Mucosa of descending colon (tissue), 3 donors: ENCODE data around the gene SLC22A1. TPM values are rescaled to one million over a fixed set of nuclear protein-coding genes. Genes with fewer than 3 reads are reported as not detected.
A peak's percentile ranks its signal among the peaks of the same experiment; 100 is the strongest.

ENCODE experiments used
- ATAC-seq: fragments of 200-7000 bp; cut with Tn5 transposase; one replicate; pipeline ENCODE4 v1.9.1; 2020; ENCODE audit warnings: mild to moderate bottlenecking, moderate library complexity
- DNase-seq, 3 donors: peaks; one replicate each; pipeline ENCODE4 v3.0.0-alpha.2; 2020
- H3K36me3 ChIP-seq: fragments of 200-600 bp; one replicate; pipeline ENCODE4 v1.8.0; 2021; ENCODE audit warnings: low read depth, mild to moderate bottlenecking
- H3K4me1 ChIP-seq: fragments of 200-600 bp; one replicate; pipeline ENCODE4 v1.8.0; 2021; ENCODE audit warnings: low read depth, mild to moderate bottlenecking
- H3K4me3 ChIP-seq: fragments of 200-600 bp; one replicate; pipeline ENCODE4 v1.8.0; 2021; ENCODE audit warnings: mild to moderate bottlenecking
- H3K9me3 ChIP-seq: fragments of 200-600 bp; one replicate; pipeline ENCODE4 v1.8.0; 2021; ENCODE audit warnings: mild to moderate bottlenecking
- intact Hi-C, 2 donors: fragments of 100-400 bp; cut with DNase I in 1 of 2; cut with micrococcal nuclease in 1 of 2; formaldehyde crosslinking; loops; one replicate each; pipeline versions ENCODE4 v1.11.0 to v1.11.1; 2022; cut with DNase I, micrococcal nuclease
- total RNA-seq, 3 donors: library from RNA; stranded (reverse); fragmentation: NEBNext Ultra II Directional in 2 of 3; extraction: Animal tissue kit (Norgen Biotek cat#: 25700) in 2 of 3; gene quantifications; one replicate each; pipeline versions ENCODE4 v1.2.1 to v1.2.4, GENCODE V29; 2021 to 2023
- TF ChIP-seq, protein P1 (sequence below): fragments of 200-600 bp; IDR thresholded peaks from one replicate; pipeline ENCODE4 v1.8.0; 2022; ENCODE audit warnings: antibody characterized with exemption, mild to moderate bottlenecking
- donor health status: DM: no; HTN: no; CAD: no; lungs with moderate emphysema.
- donor health status: DM: no; HTN: no; CAD: no.
- donor health status: DM: no; HTN: yes; CAD: no.

Gene SLC22A1
- total RNA-seq, 3 donors from 2014 or later: 1.9 to 2.4 (median 2.4) TPM

DNA sequence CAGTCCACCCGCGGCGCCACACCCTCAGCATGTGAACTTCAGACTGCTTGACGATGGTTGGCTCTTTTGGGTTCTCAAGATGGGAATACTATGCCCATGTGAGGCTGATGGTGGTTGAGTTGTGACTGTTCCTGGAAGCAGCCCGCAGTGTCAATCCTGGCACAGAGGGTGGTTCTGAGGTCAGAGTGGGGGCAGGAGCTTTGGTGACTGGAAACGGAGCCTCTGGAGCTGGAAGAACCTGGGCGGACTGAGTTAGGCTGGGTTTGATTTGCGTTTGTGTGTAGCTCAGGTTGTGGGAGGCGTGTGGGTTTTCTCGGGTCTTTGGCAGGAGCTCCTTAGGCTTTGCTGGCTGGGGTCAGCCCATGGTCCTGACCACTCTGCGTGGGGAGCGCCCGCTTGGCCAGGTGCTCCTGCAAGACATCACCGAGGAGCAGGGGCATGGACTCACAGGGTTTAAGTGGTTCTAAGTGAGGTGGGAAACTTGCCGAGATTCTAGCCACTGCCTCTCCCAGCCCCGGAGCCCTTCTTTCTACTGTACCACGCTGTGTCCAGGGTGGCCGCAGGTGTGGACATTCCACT, 37.3 kb upstream of the SLC22A1 start:
- no peak for DNase-seq
- H3K36me3 ChIP-seq: peaks cover 12% of the 10 kb centered on the region
- peaks cover 3% of the 10 kb centered on the region for H3K4me1 ChIP-seq
- ATAC-seq: no peak
- H3K9me3 ChIP-seq: no peaks in the 10 kb centered on the region
- intact Hi-C loops: loop anchor here in 1 of 2 donors (10.0 kb wide), 1 partner anchor 371 kb away; no protein-coding TSS in a partner anchor
- no peak overlapping the region for H3K4me3 ChIP-seq
- TF ChIP-seq, protein P1, sequence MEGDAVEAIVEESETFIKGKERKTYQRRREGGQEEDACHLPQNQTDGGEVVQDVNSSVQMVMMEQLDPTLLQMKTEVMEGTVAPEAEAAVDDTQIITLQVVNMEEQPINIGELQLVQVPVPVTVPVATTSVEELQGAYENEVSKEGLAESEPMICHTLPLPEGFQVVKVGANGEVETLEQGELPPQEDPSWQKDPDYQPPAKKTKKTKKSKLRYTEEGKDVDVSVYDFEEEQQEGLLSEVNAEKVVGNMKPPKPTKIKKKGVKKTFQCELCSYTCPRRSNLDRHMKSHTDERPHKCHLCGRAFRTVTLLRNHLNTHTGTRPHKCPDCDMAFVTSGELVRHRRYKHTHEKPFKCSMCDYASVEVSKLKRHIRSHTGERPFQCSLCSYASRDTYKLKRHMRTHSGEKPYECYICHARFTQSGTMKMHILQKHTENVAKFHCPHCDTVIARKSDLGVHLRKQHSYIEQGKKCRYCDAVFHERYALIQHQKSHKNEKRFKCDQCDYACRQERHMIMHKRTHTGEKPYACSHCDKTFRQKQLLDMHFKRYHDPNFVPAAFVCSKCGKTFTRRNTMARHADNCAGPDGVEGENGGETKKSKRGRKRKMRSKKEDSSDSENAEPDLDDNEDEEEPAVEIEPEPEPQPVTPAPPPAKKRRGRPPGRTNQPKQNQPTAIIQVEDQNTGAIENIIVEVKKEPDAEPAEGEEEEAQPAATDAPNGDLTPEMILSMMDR: no peak

DNA sequence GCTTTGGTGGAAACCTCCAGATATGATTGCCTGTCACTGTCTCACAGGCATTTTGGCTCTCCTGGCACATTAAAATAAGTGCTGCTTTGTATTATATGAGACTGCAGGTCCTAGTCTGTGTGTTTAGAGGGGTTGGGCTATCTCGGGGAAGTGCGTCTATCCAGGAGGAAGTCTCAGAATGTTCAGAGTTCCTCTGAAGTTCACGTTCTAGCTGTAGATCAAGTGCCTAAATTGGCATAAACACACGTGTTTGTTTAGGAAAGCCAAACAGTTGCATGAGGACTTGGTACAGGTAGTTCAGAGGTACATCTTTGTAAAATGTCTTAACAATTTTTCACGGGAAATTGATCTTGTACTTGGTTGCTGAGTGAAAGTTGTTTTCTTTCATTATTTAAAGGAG, 36.4 kb upstream of the SLC22A1 start:
- H3K4me3 ChIP-seq: no peak overlapping the region
- H3K9me3 ChIP-seq: no peaks in the 10 kb centered on the region
- DNase-seq (no peak), ATAC-seq (peak; percentile 70)
- TF ChIP-seq, protein P1: no peak
- intact Hi-C loops: loop anchor here in 1 of 2 donors (10.0 kb wide), 1 partner anchor 370 kb away; no protein-coding TSS in a partner anchor
- H3K36me3 ChIP-seq: peaks cover 12% of the 10 kb centered on the region
- peaks cover 3% of the 10 kb centered on the region for H3K4me1 ChIP-seq

DNA sequence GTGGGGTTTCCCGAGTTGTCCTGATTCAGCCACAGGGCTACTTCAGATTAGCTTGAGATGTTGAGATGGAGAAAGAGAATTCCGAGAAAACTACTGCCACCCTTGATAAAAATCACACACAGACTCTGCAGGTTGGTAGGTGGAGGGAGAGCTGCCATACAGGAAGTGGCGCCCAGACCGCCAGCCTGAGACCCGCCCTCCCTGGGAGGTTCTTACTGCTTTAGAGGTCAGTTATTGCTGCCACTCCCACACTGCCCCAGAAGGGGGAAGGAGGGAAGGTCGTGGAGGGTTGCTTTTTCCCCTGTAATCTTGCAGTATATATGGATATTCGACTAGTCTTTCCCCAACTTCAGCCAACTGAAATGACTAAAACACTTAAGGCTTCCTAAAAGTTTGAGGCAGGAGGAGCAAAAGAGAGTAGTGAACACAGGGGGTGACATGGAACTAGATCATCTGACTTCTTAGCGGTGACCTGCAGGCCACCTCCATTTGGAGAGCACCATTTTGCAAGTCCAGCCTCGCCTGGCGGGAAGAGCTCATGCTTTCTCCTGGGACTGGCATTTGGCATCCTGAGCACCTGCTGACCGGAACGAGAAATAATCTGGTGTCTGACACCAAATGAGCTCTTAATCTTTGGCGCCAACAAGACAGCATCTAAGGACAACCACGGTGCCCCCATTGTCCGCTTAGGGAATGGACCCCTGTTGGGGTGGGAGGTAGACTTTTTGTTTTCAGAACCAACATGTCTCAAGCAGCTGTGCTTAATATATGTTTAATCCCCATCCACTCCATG, 35.7 kb upstream of the SLC22A1 start:
- peak; percentile 73 to 85 (median 75) for DNase-seq
- H3K4me1 ChIP-seq: peaks cover 3% of the 10 kb centered on the region
- ATAC-seq: peak; percentile 75
- H3K36me3 ChIP-seq: peaks cover 15% of the 10 kb centered on the region
- H3K4me3 ChIP-seq: no peak overlapping the region
- no peaks in the 10 kb centered on the region for H3K9me3 ChIP-seq
- intact Hi-C loops: loop anchor here in 1 of 2 donors (10.0 kb wide), 1 partner anchor 369 kb away; no protein-coding TSS in a partner anchor
- TF ChIP-seq, protein P1: no peak

GRCh38 chr6:160086754-160087153, 34.9 kb upstream of the SLC22A1 start:
- Histone ChIP-seq H3K4me1 (peaks cover 6% of the 10 kb centered on the region), H3K36me3 (peaks cover 15% of the 10 kb centered on the region), H3K9me3 (no peaks in the 10 kb centered on the region), H3K4me3 (no peak overlapping the region)
- ATAC-seq: no peak
- intact Hi-C loops: loop anchor here in 1 of 2 donors (10.0 kb wide), 1 partner anchor 368 kb away; no protein-coding TSS in a partner anchor
- TF ChIP-seq, protein P1: no peak
- no peak for DNase-seq

DNA sequence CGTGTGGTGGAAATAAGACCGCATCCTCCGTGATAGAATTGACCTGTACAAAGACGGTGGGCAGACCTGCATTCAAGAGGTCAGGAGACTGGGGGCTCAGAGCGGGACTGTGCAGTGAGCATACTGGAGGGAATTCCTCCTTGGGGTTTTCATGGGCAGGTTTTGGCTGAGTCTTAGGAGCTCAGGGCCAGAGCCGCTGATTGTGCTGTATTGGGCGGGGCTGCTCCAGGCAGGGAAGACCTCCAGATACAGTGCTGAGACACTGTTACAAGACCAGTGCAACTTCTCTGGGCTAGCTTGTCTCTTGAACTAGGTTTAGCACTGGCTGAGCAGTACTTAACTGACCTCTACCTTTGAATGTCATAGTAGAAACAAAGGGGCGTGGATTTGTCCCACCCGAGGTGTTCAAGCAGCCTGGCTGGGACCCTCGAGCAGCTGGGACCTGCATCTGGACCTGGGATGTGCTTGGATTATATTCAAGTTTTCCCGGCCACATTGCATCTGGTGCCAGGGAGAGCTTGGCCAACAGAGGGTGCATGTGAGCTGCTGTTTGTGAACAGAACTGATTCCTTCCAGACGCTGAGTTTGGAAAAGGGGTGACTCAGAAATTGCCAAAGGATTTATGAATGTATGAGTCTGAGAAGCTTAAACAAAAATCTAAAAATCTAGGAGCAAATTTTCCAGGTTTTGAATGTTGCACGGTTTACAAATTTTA, 33.4 kb upstream of the SLC22A1 start:
- peaks cover 12% of the 10 kb centered on the region for H3K36me3 ChIP-seq
- TF ChIP-seq, protein P1: peak; percentile 48
- ATAC-seq: peak; percentile 62
- peaks cover 6% of the 10 kb centered on the region for H3K4me1 ChIP-seq
- peak in 2 of 3 donors; percentile 77 to 87 for DNase-seq
- no peaks in the 10 kb centered on the region for H3K9me3 ChIP-seq
- intact Hi-C loops: loop anchor here in 1 of 2 donors (10.0 kb wide), 1 partner anchor 367 kb away; no protein-coding TSS in a partner anchor
- H3K4me3 ChIP-seq: no peak overlapping the region
